ENCODE measurements around the gene TMEM266.

The TMEM266 gene

GRCh38 chr15:76185716-76186115 lies 125.9 kb downstream of the TMEM266 start:
- Mint-ChIP-seq H3K4me3 (no peak overlapping the region), H3K4me1 (ENCODE audit: low read depth) (peaks cover 26% of the 10 kb centered on the region), H3K9me3 (no peaks in the 10 kb centered on the region), H3K27ac (no peak overlapping the region), H3K36me3 (ENCODE audit: low read depth) (no peaks in the 10 kb centered on the region), H3K27me3 (peaks cover 55% of the 10 kb centered on the region)
- DNase-seq, result no peak

GRCh38 chr15:76187163-76187562 lies 127.4 kb downstream of the TMEM266 start:
- Mint-ChIP-seq H3K4me1 (ENCODE audit: low read depth) (peaks cover 19% of the 10 kb centered on the region), H3K27ac (no peak overlapping the region), H3K36me3 (ENCODE audit: low read depth) (no peaks in the 10 kb centered on the region), H3K27me3 (peaks cover 62% of the 10 kb centered on the region), H3K9me3 (no peaks in the 10 kb centered on the region), H3K4me3 (no peak overlapping the region)
- no peak for DNase-seq

GRCh38 chr15:76189106-76189505 lies 129.3 kb downstream of the TMEM266 start:
- Mint-ChIP-seq H3K4me3 (no peak overlapping the region), H3K4me1 (ENCODE audit: low read depth) (peaks cover 14% of the 10 kb centered on the region), H3K9me3 (no peaks in the 10 kb centered on the region), H3K36me3 (ENCODE audit: low read depth) (no peaks in the 10 kb centered on the region), H3K27me3 (peaks cover 69% of the 10 kb centered on the region), H3K27ac (no peak overlapping the region)
- DNase-seq, result no peak

GRCh38 chr15:76190070-76190564 lies 130.3 kb downstream of the TMEM266 start:
- peaks cover 14% of the 10 kb centered on the region for H3K4me1 Mint-ChIP-seq (ENCODE audit: low read depth)
- H3K27me3 Mint-ChIP-seq, result peaks cover 66% of the 10 kb centered on the region
- H3K9me3 Mint-ChIP-seq, result no peaks in the 10 kb centered on the region
- H3K36me3 Mint-ChIP-seq (ENCODE audit: low read depth), result no peaks in the 10 kb centered on the region
- DNase-seq, result no peak
- no peak overlapping the region for H3K27ac Mint-ChIP-seq
- no peak overlapping the region for H3K4me3 Mint-ChIP-seq

- peak overlapping the region; percentile 46 for H3K4me3 Mint-ChIP-seq
- H3K27me3 Mint-ChIP-seq, result peaks cover 61% of the 10 kb centered on the region
Measured at GRCh38 chr15:76190751-76191538, 131.2 kb downstream of the TMEM266 start.

GRCh38 chr15:76191539-76192244 lies 131.9 kb downstream of the TMEM266 start:
- Mint-ChIP-seq H3K36me3 (ENCODE audit: low read depth) (no peaks in the 10 kb centered on the region), H3K27me3 (peaks cover 56% of the 10 kb centered on the region), H3K9me3 (no peaks in the 10 kb centered on the region), H3K4me1 (ENCODE audit: low read depth) (peaks cover 14% of the 10 kb centered on the region), H3K4me3 (no peak overlapping the region), H3K27ac (no peak overlapping the region)
- no peak for DNase-seq

More at GRCh38 chr15:76190751-76191538, 131.2 kb downstream of the TMEM266 start:
- peak; percentile 83 for DNase-seq
- Mint-ChIP-seq H3K4me1 (ENCODE audit: low read depth) (peaks cover 14% of the 10 kb centered on the region), H3K9me3 (no peaks in the 10 kb centered on the region), H3K27ac (no peak overlapping the region), H3K36me3 (ENCODE audit: low read depth) (no peaks in the 10 kb centered on the region)

GRCh38 chr15:76192715-76193114 lies 132.9 kb downstream of the TMEM266 start:
- Mint-ChIP-seq H3K4me3 (no peak overlapping the region), H3K9me3 (no peaks in the 10 kb centered on the region), H3K27me3 (peaks cover 48% of the 10 kb centered on the region), H3K36me3 (ENCODE audit: low read depth) (no peaks in the 10 kb centered on the region), H3K27ac (no peak overlapping the region), H3K4me1 (ENCODE audit: low read depth) (peaks cover 14% of the 10 kb centered on the region)
- no peak for DNase-seq

GRCh38 chr15:76193934-76194333 lies 134.1 kb downstream of the TMEM266 start:
- no peak overlapping the region for H3K4me3 Mint-ChIP-seq
- peaks cover 14% of the 10 kb centered on the region for H3K4me1 Mint-ChIP-seq (ENCODE audit: low read depth)
- H3K27me3 Mint-ChIP-seq, result peaks cover 38% of the 10 kb centered on the region
- H3K27ac Mint-ChIP-seq, result no peak overlapping the region
- no peaks in the 10 kb centered on the region for H3K36me3 Mint-ChIP-seq (ENCODE audit: low read depth)
- no peak for DNase-seq
- no peaks in the 10 kb centered on the region for H3K9me3 Mint-ChIP-seq

- Mint-ChIP-seq H3K36me3 (ENCODE audit: low read depth) (no peaks in the 10 kb centered on the region), H3K9me3 (no peaks in the 10 kb centered on the region), H3K4me3 (no peak overlapping the region), H3K4me1 (ENCODE audit: low read depth) (peaks cover 6% of the 10 kb centered on the region), H3K27ac (peak overlapping the region; percentile 60), H3K27me3 (peaks cover 22% of the 10 kb centered on the region)
- no peak for DNase-seq
Measured at GRCh38 chr15:76195506-76196268, 135.9 kb downstream of the TMEM266 start.

GRCh38 chr15:76196269-76197231 lies 136.8 kb downstream of the TMEM266 start:
- Mint-ChIP-seq H3K4me1 (ENCODE audit: low read depth) (no peaks in the 10 kb centered on the region), H3K9me3 (no peaks in the 10 kb centered on the region), H3K27me3 (peaks cover 14% of the 10 kb centered on the region), H3K36me3 (ENCODE audit: low read depth) (no peaks in the 10 kb centered on the region), H3K27ac (no peak overlapping the region), H3K4me3 (no peak overlapping the region)
- no peak for DNase-seq

GRCh38 chr15:76197703-76198455 lies 138.1 kb downstream of the TMEM266 start:
- Mint-ChIP-seq H3K27me3 (peaks cover 4% of the 10 kb centered on the region), H3K36me3 (ENCODE audit: low read depth) (no peaks in the 10 kb centered on the region), H3K9me3 (no peaks in the 10 kb centered on the region), H3K4me1 (ENCODE audit: low read depth) (no peaks in the 10 kb centered on the region), H3K4me3 (no peak overlapping the region), H3K27ac (no peak overlapping the region)
- DNase-seq, result peak; percentile 24

- peaks cover 4% of the 10 kb centered on the region for H3K27me3 Mint-ChIP-seq
- no peaks in the 10 kb centered on the region for H3K9me3 Mint-ChIP-seq
- peak; percentile 24 for DNase-seq
- H3K36me3 Mint-ChIP-seq (ENCODE audit: low read depth), result no peaks in the 10 kb centered on the region
- H3K27ac Mint-ChIP-seq, result no peak overlapping the region
- no peak overlapping the region for H3K4me3 Mint-ChIP-seq
- no peaks in the 10 kb centered on the region for H3K4me1 Mint-ChIP-seq (ENCODE audit: low read depth)
Measured at GRCh38 chr15:76198456-76199105, 138.8 kb downstream of the TMEM266 start.

All from activated T-cell treated with anti-CD3 and anti-CD28 coated beads, Interleukin-2, amount 50 U/mL, for 24 hours (primary cell).